T47D (cell line): Measurements from ENCODE around the gene IGF2.

Experiments used
- DNase-seq, 2 experiments: peaks; one replicate each; pipeline versions ENCODE4 v3.0.0 to v3.0.0-alpha.2; 2011 to 2012; ENCODE audit warnings: low read depth in 1 of 2, low spot score in 1 of 2
- JUND ChIP-seq: IDR thresholded peaks from 2 replicates; pipeline ENCODE4 v1.6.1; 2012; ENCODE audit warnings: low read depth
- in situ Hi-C: cut with HindIII; loops from 2 replicates; pipeline ENCODE4 v1.10.0; 2016; ENCODE audit warnings: low sequenced_read_pairs, low pct_unique_long_range_greater_than_20kb

The IGF2 gene

DNA sequence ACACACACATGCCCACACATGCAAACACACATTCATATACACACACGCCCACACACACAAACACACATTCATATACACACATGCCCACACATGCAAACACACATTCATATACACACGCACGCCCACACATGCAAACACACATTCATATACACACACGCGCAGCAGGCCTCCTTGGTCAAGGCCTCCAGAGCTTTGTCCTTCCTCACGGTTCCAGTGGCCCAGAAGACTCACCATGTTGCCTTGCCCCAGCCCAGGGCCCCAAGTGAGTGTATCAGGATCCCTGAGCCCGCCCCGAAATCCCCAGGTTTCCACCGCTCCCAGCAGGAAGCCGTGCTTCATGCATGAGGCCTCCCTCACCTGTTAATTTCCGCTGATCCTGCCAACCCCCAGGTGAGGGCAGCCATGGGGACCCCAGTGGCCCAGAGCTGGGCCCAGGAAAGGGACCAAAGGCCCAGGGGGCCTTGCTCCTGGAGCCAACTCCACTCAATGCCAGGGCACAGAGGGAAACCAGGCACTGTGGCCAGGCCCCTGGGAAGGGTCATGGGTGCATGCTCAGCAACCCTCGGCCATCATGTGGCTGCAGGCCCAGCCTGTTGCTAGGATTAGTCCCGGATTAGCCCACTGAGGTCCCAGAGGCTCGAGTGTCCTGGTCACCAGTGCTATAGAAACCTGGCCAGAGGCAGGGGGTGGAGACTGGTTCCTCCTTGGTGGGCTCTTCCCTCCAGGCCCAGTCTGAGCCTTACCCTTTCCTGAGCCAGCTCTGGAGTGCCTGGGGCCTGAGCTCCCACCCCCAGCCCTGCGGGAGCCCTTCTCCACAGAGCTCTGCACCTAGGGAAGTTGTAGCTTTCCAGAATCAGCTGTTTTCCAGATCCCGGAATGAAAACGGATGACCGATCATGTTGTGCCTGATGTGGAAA is 34.4 kb downstream of the IGF2 start:
- no peak for DNase-seq
- TF ChIP-seq JUND = no peak
- in situ Hi-C loops = no loop called here

DNA sequence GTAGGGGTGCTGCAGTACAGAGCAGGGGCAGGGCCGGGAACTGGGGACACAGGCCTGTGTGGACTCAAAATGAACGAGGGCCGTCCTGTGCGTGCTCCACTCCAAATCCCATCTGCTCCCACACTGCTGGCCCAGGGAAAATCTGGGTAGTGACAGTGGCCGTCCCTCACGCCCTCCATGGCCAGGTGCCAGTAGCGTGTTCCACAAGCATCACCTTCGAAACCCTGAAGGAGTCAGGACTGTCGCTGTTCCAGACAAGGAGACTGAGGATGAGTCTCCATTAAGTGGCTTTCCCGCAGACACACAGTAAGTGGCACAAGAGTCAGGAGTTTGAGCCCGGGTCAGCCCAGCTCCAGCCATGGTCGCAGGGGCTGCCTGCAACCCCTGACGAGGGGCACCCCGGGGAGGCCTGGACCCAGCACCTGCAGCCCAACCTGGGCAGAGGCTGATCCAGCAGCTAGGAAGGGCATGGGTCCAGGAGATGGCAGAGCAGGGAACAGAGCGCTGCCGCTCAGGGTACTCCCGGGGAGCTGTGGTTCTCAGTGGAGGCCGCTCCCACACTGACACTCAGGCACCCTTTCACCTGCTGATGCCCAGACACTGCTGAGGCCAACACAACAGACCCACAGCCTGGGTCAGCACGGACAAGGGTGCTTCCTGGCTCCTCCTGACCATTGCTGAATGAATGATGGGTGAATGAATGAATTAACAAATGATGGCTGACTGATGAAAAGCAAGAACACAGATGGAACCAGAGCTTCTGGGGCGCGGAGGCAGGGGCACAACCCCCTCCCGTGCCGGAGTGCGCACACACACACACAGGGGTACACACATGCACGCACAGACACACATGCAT is 35.3 kb downstream of the IGF2 start:
- no peak for DNase-seq
- no peak for TF ChIP-seq JUND
- in situ Hi-C loops = no loop called here

DNA sequence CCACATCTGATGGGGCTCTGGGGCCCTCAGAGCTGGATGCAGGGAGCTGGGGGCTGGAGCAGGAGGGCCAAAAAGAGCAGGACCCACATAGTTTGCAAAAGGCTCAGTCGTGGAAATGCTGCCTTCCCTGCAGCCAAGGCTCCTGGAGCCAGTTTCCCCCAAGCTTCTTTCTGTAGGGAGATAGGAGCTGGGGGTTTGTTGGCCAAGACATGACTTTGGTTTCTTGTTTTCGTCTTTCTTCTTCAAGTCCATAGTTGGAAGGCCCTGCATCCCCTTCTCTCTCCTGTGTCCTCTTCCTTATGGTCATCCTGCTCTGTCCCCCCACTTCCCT is 36.3 kb downstream of the IGF2 start:
- no peak for DNase-seq
- in situ Hi-C loops = no loop called here
- no peak for TF ChIP-seq JUND

DNA sequence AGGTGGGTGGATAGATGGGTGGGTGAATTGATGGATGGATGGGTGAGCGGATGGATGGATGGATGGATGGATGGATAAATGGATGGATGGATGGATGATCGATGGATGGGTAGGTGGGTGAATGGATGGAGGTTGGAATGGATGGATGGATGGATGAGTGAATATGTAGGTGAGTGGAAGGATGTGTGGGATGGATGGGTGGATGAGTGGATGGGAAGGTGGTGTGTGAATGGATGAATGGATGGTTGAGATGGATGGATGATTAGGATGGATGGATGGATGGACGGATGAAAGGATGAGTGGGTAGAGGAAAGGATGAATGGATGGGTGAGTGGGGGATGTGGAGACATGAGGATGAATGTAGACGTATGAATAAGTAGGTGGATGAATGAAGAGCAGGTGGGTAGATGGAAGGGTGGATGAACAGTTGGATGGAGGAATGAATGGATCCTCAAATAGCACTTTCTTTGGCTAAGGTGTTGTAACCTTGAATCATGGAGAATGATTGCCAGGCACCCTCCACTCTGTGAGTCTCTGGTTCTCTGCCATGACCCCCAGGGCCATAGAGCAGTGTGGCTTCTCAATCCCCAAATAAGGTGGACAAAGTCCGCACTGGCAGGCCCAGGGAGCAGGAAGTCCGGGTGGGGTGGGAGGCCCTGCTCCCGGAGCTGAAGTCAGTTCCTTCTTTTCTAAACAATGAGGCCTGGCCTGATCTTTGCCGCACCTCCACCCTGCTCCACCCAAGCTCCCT is 36.9 kb downstream of the IGF2 start:
- in situ Hi-C loops = no loop called here
- TF ChIP-seq JUND = no peak
- DNase-seq = no peak

GRCh38 chr11:2101171-2101675 is 38.0 kb downstream of the IGF2 start:
- no peak for DNase-seq
- no peak for TF ChIP-seq JUND
- in situ Hi-C loops = no loop called here

DNA sequence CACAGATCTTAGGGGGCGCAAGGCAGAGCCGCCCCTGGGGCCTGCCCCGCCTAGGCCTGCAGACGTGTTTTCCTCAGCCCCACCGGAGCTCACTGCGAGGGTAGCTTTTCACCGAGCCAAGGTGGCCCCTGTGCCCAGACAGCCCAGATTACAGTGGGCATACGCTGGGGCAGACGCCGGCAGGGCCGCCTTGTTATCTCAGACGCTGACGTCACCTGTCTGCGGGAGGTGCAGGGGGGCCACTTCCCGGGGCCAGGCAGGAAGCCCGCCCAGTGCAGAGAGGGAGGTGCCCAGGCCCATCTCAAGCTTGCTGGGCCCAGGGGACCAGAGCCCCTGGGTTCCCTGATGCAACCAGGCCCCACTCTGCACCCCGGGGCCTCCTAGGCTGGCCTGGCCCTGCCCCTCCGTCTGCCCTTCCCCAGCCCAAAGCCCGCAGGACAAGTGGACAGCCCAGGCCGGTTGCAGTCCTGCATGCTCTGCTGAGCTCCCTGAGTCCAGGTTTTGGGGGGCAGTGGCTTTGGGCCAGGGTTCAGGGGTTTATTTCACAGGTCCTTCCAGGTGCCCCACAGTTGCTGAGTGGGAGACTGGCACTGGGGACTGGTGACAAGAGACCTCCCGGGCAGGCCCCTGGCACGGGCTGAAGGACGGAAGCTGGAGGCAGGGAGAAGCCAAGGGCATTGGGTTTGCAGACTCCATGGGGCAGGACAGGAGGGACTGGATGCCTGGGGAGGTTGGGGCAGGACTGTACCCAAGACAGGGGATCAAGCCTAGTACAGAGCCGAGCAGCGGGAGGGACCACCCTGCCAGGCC is 38.6 kb downstream of the IGF2 start:
- no peak for TF ChIP-seq JUND
- in situ Hi-C loops = no loop called here
- DNase-seq = no peak

DNA sequence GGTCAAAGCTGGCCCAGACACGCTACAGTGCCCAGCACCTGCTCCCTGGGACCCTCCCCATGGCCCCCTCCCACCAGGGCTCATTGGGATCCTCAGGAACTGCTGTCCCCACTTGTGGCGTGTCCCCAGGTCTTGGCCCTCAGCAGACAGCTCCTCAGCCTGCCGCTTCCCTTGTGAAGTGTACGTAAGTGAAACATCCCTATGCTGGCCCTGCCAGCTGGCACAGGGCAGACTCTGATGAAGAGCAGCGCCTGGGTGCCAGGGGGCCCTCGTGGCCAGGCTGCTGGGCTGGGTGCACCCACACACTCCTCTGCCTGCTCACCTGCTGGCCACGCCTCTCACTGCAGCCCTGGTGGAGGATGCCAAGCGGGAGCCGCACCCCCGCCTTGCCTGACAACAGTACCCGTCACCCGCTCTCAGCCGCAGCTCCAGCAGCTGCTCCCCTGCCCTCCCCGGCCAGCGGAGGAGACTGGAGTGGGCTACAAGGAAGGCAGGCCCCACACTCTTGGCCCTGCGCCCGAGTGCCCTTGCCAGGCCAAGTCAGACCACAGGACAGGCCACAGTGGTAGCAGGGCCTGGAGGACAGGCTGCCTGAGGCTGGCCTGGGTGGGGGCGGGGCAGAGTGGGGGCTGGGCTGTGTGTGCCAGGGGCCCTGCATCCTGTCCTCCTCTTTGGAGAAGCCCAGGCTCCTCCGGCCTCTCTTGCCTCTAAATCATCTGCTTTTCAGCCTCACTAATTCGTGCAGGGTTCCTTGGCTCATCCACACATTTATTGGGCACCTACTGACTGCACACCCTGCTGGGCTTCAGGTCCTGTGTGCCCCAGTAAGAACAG is 39.5 kb downstream of the IGF2 start:
- DNase-seq = peak; percentile 40 to 42
- TF ChIP-seq JUND = no peak

DNA sequence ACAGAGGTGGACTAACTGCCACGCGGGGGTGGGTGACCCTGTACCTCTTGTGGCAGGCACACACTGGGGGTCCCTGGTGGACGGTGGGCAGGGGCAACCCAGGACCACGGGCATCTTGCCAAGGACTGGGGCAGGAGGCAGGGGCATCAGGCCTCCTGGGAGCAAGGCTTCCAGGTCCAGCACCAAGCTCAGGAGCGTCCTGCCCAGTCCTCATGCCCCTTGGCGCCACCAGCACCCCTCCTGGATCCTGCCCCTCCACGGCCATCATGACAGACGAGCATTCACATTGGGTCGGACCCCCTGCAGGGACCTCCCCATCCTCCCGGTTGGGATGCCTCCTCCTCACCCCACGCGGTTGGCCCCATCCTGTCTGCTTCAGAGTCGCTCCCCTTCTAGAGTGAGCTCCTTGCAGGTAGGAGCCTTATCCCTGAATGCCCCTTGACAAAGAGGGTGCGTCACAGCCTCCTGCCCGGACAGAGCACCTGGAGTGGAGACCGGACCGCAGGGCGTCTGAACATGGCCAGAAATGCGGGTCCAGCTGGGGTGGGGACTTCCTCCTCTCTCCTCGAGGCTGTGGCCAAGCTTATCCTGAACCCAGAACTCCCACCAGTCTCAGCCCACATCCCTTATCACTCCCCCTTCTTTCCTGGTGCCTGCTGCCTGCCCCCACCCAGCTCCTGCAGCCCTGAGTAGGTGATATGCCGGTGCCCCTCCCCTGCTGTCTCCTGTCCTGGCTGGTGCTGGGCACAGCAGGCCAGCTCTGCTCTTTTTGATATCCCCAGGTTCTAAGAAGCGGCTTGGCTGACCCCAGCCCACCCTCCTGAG is 40.3 kb downstream of the IGF2 start:
- in situ Hi-C loops = no loop called here
- no peak for DNase-seq
- no peak for TF ChIP-seq JUND

More for the DNA sequence above, 39.5 kb downstream of the IGF2 start:
- in situ Hi-C loops = no loop called here

DNA sequence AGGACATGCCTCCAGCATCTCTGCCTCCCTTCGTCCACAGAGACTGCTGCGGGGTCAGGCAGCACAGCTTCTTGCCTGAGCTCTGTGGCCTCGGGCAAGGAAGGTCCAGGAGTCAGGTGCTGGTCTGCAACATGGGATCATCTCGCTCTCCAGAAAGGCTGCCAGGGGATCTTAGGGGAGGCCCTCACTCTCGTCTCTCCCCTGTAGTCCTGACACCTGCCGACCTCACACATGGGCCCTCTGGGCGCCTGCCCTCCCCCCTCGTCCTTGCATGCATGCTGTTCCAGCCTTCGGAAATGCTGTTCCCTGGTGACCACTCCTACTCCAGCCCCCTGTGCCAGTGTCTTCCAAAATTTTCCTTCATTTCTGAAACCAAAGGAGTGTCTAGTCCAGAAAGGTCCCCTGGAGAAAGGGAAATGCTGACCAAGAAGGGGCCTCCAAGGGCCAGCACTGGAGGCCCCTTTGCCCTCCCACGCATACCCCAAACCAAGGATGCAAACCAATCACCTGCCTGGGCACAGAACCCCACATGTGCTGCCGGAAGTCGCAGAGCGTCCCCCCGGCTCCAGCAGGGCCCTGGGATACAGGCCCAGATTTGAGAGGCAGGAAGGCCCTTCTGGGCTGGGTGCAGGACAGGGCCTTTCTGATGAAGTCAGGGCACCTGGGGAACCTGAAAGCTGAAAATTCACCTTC is 41.0 kb downstream of the IGF2 start:
- DNase-seq = no peak
- in situ Hi-C loops = no loop called here
- no peak for TF ChIP-seq JUND
